GM12878 (cell line): ENCODE measurements around the gene PITPNM3. TPM values are rescaled to one million over a fixed set of nuclear protein-coding genes. Genes with fewer than 3 reads are reported as not detected.

Source experiments
- CBX3 ChIP-seq: fragments of 200-600 bp; sonication (generic); IDR thresholded peaks from 2 replicates; pipeline ENCODE4 v1.6.1; 2016; ENCODE audit warnings: low read depth, borderline replicate concordance
- FOXM1 ChIP-seq: IDR thresholded peaks from 2 replicates; pipeline ENCODE4 v1.6.1; 2012; ENCODE audit warnings: low read depth, mild to moderate bottlenecking, inconsistent platforms, low read length, moderate library complexity
- SP1 ChIP-seq: IDR thresholded peaks from one replicate; pipeline ENCODE4 v1.6.1; 2011; ENCODE audit warnings: low read depth, low read length
- TCF12 ChIP-seq: IDR thresholded peaks from 2 replicates; pipeline ENCODE4 v1.6.1; 2011; ENCODE audit warnings: low read depth, mild to moderate bottlenecking, low read length
- ZNF384 ChIP-seq: IDR thresholded peaks from 2 replicates; pipeline ENCODE4 v1.6.1; 2012; ENCODE audit warnings: low read depth, mild to moderate bottlenecking, low read length, improper control_type of control experiment, borderline replicate concordance
- ZZZ3 ChIP-seq: IDR thresholded peaks from 2 replicates; pipeline ENCODE4 v1.6.1; 2011; ENCODE audit warnings: low read depth; ENCODE audit not compliant: control insufficient read depth, insufficient read length
- polyA plus RNA-seq, 11 experiments: library from polyadenylated mRNA; depleted of rRNA in 4 of 11; unstranded in 6 of 11; stranded (reverse) in 5 of 11; fragments of >200 nt; fragmentation: Nextera tagmentation in 4 of 11; fragmentation: Illumina TruSeq in 1 of 11; extraction: Ambion mirVana in 4 of 11; extraction: Trizol in 1 of 11; gene quantifications; 1 replicate in 1 of 11; 2 replicates in 10 of 11; pipeline versions ENCODE4 v1.2.1 to v1.2.3, GENCODE V29; 2011 to 2016; ENCODE audit warnings: inconsistent platforms in 2 of 11, missing spikeins in 2 of 11, low read depth in 1 of 11
- total RNA-seq, 4 experiments: library from RNA; depleted of rRNA in 3 of 4; stranded (reverse); fragments of >200 nt in 3 of 4; fragmentation: Illumina TruSeq in 1 of 4; extraction: Trizol in 1 of 4; gene quantifications; 2 replicates each; pipeline versions ENCODE4 v1.2.1 to v1.2.3, GENCODE V29; 2013 to 2021
- TF ChIP-seq, protein P1 (sequence below): fragments of 450-650 bp; formaldehyde crosslinking; IDR thresholded peaks from 2 replicates; pipeline ENCODE4 v1.5.0; 2022; ENCODE audit warnings: mild to moderate bottlenecking, missing genetic modification characterization
- TF ChIP-seq, protein P2 (sequence below): fragments of 450-650 bp; IDR thresholded peaks from 2 replicates; pipeline ENCODE4 v1.6.1; 2016; ENCODE audit warnings: mild to moderate bottlenecking, moderate library complexity, borderline replicate concordance
- TF ChIP-seq, protein P3 (sequence below): fragments of 450-650 bp; formaldehyde crosslinking; IDR thresholded peaks from 2 replicates; pipeline ENCODE4 v1.4.0; 2022; ENCODE audit warnings: mild to moderate bottlenecking, moderate library complexity
- TF ChIP-seq, protein P4 (sequence below): IDR thresholded peaks from 2 replicates; pipeline ENCODE4 v1.6.1; 2012; ENCODE audit warnings: low read depth, low read length, improper control_type of control experiment

Gene PITPNM3
- total and polyA plus RNA-seq, 10 of the 15 experiments (the other 5 are each of a cell fraction or from before 2014, with no cell fraction given) = 0.02 to 0.49 (median 0.19) TPM; not detected in 1

DNA sequence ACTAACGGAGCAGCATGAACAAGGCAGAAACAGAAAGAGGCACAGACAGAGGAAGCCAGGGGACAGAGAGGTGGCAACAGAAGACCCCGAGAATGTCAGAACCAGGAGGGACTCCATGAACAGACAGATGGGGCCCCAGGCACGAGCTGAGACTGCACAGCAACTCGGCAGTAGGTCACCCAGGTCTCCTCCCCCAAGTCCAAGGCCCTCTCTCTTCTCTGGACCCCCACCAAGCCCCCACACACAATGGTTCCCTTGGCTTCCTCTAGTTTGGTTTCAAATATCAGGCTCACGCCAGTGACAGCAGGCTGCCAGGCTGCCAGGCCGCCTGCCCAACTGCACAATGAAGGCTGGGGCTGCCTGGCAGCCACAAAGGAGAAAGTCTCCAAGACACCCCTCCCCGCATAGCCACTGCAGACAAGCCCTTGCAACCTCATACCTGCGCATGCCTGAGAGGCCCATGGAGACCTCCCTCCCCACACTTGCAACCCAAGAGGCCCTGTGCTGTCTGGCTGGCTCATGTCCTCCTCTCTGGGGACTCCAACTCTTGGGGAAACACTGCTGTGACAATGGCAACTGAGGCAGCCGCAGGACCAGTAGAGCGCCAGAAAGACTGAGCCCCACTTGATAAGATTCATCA lies 57.3 kb downstream of the PITPNM3 start (continued):
- TF ChIP-seq, protein P1, sequence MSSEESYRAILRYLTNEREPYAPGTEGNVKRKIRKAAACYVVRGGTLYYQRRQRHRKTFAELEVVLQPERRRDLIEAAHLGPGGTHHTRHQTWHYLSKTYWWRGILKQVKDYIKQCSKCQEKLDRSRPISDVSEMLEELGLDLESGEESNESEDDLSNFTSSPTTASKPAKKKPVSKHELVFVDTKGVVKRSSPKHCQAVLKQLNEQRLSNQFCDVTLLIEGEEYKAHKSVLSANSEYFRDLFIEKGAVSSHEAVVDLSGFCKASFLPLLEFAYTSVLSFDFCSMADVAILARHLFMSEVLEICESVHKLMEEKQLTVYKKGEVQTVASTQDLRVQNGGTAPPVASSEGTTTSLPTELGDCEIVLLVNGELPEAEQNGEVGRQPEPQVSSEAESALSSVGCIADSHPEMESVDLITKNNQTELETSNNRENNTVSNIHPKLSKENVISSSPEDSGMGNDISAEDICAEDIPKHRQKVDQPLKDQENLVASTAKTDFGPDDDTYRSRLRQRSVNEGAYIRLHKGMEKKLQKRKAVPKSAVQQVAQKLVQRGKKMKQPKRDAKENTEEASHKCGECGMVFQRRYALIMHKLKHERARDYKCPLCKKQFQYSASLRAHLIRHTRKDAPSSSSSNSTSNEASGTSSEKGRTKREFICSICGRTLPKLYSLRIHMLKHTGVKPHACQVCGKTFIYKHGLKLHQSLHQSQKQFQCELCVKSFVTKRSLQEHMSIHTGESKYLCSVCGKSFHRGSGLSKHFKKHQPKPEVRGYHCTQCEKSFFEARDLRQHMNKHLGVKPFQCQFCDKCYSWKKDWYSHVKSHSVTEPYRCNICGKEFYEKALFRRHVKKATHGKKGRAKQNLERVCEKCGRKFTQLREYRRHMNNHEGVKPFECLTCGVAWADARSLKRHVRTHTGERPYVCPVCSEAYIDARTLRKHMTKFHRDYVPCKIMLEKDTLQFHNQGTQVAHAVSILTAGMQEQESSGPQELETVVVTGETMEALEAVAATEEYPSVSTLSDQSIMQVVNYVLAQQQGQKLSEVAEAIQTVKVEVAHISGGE (CRISPR knock-in tag) = no peak
- TF ChIP-seq, protein P2, sequence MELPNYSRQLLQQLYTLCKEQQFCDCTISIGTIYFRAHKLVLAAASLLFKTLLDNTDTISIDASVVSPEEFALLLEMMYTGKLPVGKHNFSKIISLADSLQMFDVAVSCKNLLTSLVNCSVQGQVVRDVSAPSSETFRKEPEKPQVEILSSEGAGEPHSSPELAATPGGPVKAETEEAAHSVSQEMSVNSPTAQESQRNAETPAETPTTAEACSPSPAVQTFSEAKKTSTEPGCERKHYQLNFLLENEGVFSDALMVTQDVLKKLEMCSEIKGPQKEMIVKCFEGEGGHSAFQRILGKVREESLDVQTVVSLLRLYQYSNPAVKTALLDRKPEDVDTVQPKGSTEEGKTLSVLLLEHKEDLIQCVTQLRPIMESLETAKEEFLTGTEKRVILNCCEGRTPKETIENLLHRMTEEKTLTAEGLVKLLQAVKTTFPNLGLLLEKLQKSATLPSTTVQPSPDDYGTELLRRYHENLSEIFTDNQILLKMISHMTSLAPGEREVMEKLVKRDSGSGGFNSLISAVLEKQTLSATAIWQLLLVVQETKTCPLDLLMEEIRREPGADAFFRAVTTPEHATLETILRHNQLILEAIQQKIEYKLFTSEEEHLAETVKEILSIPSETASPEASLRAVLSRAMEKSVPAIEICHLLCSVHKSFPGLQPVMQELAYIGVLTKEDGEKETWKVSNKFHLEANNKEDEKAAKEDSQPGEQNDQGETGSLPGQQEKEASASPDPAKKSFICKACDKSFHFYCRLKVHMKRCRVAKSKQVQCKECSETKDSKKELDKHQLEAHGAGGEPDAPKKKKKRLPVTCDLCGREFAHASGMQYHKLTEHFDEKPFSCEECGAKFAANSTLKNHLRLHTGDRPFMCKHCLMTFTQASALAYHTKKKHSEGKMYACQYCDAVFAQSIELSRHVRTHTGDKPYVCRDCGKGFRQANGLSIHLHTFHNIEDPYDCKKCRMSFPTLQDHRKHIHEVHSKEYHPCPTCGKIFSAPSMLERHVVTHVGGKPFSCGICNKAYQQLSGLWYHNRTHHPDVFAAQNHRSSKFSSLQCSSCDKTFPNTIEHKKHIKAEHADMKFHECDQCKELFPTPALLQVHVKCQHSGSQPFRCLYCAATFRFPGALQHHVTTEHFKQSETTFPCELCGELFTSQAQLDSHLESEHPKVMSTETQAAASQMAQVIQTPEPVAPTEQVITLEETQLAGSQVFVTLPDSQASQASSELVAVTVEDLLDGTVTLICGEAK = no peak
- TF ChIP-seq ZZZ3 (no peak), FOXM1 (no peak), ZNF384 (no peak), CBX3 (no peak), SP1 (no peak), TCF12 (no peak)
- TF ChIP-seq, protein P3, sequence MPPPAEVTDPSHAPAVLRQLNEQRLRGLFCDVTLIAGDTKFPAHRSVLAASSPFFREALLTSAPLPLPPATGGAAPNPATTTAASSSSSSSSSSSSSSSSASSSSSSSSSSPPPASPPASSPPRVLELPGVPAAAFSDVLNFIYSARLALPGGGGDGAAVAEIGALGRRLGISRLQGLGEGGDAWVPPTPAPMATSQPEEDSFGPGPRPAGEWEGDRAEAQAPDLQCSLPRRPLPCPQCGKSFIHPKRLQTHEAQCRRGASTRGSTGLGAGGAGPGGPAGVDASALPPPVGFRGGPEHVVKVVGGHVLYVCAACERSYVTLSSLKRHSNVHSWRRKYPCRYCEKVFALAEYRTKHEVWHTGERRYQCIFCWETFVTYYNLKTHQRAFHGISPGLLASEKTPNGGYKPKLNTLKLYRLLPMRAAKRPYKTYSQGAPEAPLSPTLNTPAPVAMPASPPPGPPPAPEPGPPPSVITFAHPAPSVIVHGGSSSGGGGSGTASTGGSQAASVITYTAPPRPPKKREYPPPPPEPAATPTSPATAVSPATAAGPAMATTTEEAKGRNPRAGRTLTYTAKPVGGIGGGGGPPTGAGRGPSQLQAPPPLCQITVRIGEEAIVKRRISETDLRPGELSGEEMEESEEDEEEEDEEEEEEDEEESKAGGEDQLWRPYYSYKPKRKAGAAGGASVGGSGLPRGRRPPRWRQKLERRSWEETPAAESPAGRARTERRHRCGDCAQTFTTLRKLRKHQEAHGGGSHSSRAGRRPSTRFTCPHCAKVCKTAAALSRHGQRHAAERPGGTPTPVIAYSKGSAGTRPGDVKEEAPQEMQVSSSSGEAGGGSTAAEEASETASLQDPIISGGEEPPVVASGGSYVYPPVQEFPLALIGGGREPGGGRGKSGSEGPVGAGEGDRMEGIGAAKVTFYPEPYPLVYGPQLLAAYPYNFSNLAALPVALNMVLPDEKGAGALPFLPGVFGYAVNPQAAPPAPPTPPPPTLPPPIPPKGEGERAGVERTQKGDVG (CRISPR knock-in tag) = no peak
- TF ChIP-seq, protein P4, sequence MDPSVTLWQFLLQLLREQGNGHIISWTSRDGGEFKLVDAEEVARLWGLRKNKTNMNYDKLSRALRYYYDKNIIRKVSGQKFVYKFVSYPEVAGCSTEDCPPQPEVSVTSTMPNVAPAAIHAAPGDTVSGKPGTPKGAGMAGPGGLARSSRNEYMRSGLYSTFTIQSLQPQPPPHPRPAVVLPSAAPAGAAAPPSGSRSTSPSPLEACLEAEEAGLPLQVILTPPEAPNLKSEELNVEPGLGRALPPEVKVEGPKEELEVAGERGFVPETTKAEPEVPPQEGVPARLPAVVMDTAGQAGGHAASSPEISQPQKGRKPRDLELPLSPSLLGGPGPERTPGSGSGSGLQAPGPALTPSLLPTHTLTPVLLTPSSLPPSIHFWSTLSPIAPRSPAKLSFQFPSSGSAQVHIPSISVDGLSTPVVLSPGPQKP = no peak
